Epithelial cell of proximal tubule (primary cell): ENCODE results near the gene NACAD. TPM values are rescaled to one million over a fixed set of nuclear protein-coding genes. Genes with fewer than 3 reads are reported as not detected.
"Not testable (repeated sequence)": the region's sequence is repeated elsewhere in the genome, so short reads cannot be mapped to it uniquely, and the experiment has no call there.

Experiments used
- DNase-seq: peaks from one replicate; pipeline ENCODE4 v3.0.0-alpha.2; 2011; ENCODE audit warnings: low read depth
- H3K4me3 ChIP-seq: 2 replicates; pipeline ENCODE4 v1.5.1; 2011; ENCODE audit warnings: low read depth, mild to moderate bottlenecking, low read length
- CTCF ChIP-seq: conservative IDR thresholded peaks from 2 replicates; pipeline ENCODE4 v1.5.1; 2012; ENCODE audit warnings: low read depth, mild to moderate bottlenecking, low read length
- total RNA-seq: library from RNA; depleted of rRNA; stranded (reverse); fragments of >200 nt; gene quantifications from 2 replicates; pipeline ENCODE4 v1.2.3, GENCODE V29; 2015

The NACAD gene
- total RNA-seq, 1 donor from 2014 or later, result 7.9 TPM

- TF ChIP-seq CTCF, result no peak
- H3K4me3 ChIP-seq, result no peak overlapping the region
- no peak for DNase-seq
Measured at GRCh38 chr7:45116048-45116447, 27.3 kb upstream of the NACAD start.

GRCh38 chr7:45114926-45115325, 26.2 kb upstream of the NACAD start:
- TF ChIP-seq CTCF, result no peak
- H3K4me3 ChIP-seq, result no peak overlapping the region

GRCh38 chr7:45114257-45114656, 25.5 kb upstream of the NACAD start:
- DNase-seq, result not testable (repeated sequence)

More at GRCh38 chr7:45114926-45115325, 26.2 kb upstream of the NACAD start:
- no peak for DNase-seq

GRCh38 chr7:45112648-45113047, 23.9 kb upstream of the NACAD start:
- no peak for DNase-seq
- peak overlapping the region; percentile 83 for H3K4me3 ChIP-seq
- no peak for TF ChIP-seq CTCF

More at GRCh38 chr7:45114257-45114656, 25.5 kb upstream of the NACAD start:
- not testable (repeated sequence) for H3K4me3 ChIP-seq

- peak; percentile 23 for TF ChIP-seq CTCF
- peak within 1 kb of the TSS; percentile 83 for H3K4me3 ChIP-seq
- peak; percentile 64 for DNase-seq
Measured at GRCh38 chr7:45111298-45112223, 22.8 kb upstream of the NACAD start, which contains the start of gene TBRG4. Gene TBRG4 (minus strand): TSS chr7:45111697. CDS start chr7:45109237, 2,460 bp downstream.

GRCh38 chr7:45108863-45109262, 20.1 kb upstream of the NACAD start:
- no peak overlapping the region for H3K4me3 ChIP-seq
- no peak for DNase-seq
- TF ChIP-seq CTCF, result no peak

GRCh38 chr7:45107356-45107755, 18.6 kb upstream of the NACAD start:
- H3K4me3 ChIP-seq, result no peak overlapping the region
- no peak for TF ChIP-seq CTCF
- no peak for DNase-seq
